ENCODE data around the gene PAM16.

GRCh38 chr16:4334724-4335495 is 16.2 kb downstream of the PAM16 start:
- TF ChIP-seq CTCF (IDR thresholded peaks at IDR 0.05; ENCODE audit: poor library complexity, severe bottlenecking) (no peak), POLR2AphosphoS5 (IDR thresholded peaks at IDR 0.05) (no peak), EZH2 (IDR thresholded peaks at IDR 0.05; ENCODE audit: borderline replicate concordance, insufficient read depth, low read length, poor library complexity, severe bottlenecking) (no peak), MXI1 (conservative IDR thresholded peaks at IDR 0.05; ENCODE audit: poor library complexity, severe bottlenecking) (no peak), REST (IDR thresholded peaks at IDR 0.05; ENCODE audit: borderline replicate concordance) (no peak)
